B cell (primary cell): Measurements from ENCODE around the gene IZUMO1.

Experiments used
- EZH2 ChIP-seq: IDR thresholded peaks from 2 replicates; pipeline ENCODE4 v1.6.1; 2012; ENCODE audit warnings: borderline replicate concordance, low read depth, mild to moderate bottlenecking, moderate library complexity, low read length; ENCODE audit not compliant: insufficient read depth, poor library complexity, severe bottlenecking
- TF ChIP-seq, protein P1 (sequence below): fragments of 200-600 bp; IDR thresholded peaks from one replicate; pipeline ENCODE4 v1.8.0; 2022; ENCODE audit warnings: antibody characterized with exemption, mild to moderate bottlenecking

- no peak for TF ChIP-seq EZH2
- TF ChIP-seq, protein P1, sequence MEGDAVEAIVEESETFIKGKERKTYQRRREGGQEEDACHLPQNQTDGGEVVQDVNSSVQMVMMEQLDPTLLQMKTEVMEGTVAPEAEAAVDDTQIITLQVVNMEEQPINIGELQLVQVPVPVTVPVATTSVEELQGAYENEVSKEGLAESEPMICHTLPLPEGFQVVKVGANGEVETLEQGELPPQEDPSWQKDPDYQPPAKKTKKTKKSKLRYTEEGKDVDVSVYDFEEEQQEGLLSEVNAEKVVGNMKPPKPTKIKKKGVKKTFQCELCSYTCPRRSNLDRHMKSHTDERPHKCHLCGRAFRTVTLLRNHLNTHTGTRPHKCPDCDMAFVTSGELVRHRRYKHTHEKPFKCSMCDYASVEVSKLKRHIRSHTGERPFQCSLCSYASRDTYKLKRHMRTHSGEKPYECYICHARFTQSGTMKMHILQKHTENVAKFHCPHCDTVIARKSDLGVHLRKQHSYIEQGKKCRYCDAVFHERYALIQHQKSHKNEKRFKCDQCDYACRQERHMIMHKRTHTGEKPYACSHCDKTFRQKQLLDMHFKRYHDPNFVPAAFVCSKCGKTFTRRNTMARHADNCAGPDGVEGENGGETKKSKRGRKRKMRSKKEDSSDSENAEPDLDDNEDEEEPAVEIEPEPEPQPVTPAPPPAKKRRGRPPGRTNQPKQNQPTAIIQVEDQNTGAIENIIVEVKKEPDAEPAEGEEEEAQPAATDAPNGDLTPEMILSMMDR = no peak
Measured at GRCh38 chr19:48734625-48735024, 12.1 kb downstream of the IZUMO1 start.
